A549 (cell line): Measurements from ENCODE around the gene ALDH1A1. TPM values are rescaled to one million over a fixed set of nuclear protein-coding genes. Genes with fewer than 3 reads are reported as not detected.

Experiments used
- ATAC-seq, 2 experiments: fragments of 200-7000 bp in 1 of 2; fragments of >200 bp in 1 of 2; cut with Nextera tagmentation in 1 of 2; cut with Tn5 transposase in 1 of 2; 3 replicates each; pipeline versions ENCODE4 v1.8.0 to v1.9.1; 2018 to 2020; ENCODE audit warnings: mild to moderate bottlenecking in 1 of 2, moderate library complexity in 1 of 2
- CTCF ChIA-PET: fragments of 300-600 bp; sonication (Branson Sonifier 250); formaldehyde crosslinking; extraction: SDS; loops from one replicate; lab custom pipeline; 2021; ENCODE audit warnings: antibody characterized with exemption, inconsistent platforms; lab: Yijun Ruan, JAX
- POLR2A ChIA-PET: fragments of 350-600 bp; formaldehyde crosslinking; extraction: SDS; loops from one replicate; lab custom pipeline; 2021; ENCODE audit warnings: antibody characterized with exemption, inconsistent platforms; lab: Yijun Ruan, JAX
- DNase-seq, 2 experiments: peaks; one replicate each; pipeline versions ENCODE4 v3.0.0 to v3.0.0-alpha.2; 2011 to 2016; ENCODE audit warnings: low read depth in 1 of 2, low spot score in 1 of 2
- FAIRE-seq: peaks from 2 replicates; lab custom pipeline; 2011; peaks lifted over from hg19 to GRCh38; lab: Jason Lieb, UNC
- H3K27ac ChIP-seq, 2 experiments: fragments of >200 bp; sonication (Bioruptor Twin); formaldehyde crosslinking; 3 replicates each; pipeline ENCODE4 v1.5.1; 2016 to 2017
- H3K4me1 ChIP-seq: fragments of >200 bp; sonication (Bioruptor Twin); formaldehyde crosslinking; 3 replicates; pipeline ENCODE4 v1.6.1; 2016
- H3K4me2 ChIP-seq: fragments of >200 bp; sonication (Bioruptor Twin); formaldehyde crosslinking; 3 replicates; pipeline ENCODE4 v1.6.1; 2016
- H3K4me3 ChIP-seq: fragments of >200 bp; sonication (Bioruptor Twin); formaldehyde crosslinking; 3 replicates; pipeline ENCODE4 v1.5.1; 2016
- H3K9me3 ChIP-seq: fragments of >200 bp; sonication (Bioruptor Twin); formaldehyde crosslinking; 3 replicates; pipeline ENCODE4 v1.6.1; 2016
- CBX2 ChIP-seq: fragments of 200-600 bp; sonication (generic); IDR thresholded peaks from 2 replicates; pipeline ENCODE4 v1.6.1; 2016; ENCODE audit warnings: low read depth, mild to moderate bottlenecking, borderline replicate concordance
- CBX8 ChIP-seq: fragments of 200-600 bp; sonication (generic); IDR thresholded peaks from 2 replicates; pipeline ENCODE4 v1.6.1; 2016
- E2F6 ChIP-seq: IDR thresholded peaks from 2 replicates; pipeline ENCODE4 v1.6.1; 2012; ENCODE audit warnings: low read depth, borderline replicate concordance
- FOSB ChIP-seq: fragments of 250-450 bp; sonication (Bioruptor Pico); IDR thresholded peaks from 2 replicates; pipeline ENCODE4 v1.5.0; 2020; ENCODE audit warnings: mild to moderate bottlenecking, moderate library complexity
- FOSL2 ChIP-seq, 2 experiments: fragments of 450-650 bp in 1 of 2; fragments of >200 bp in 1 of 2; sonication (Bioruptor Twin) in 1 of 2; formaldehyde crosslinking; IDR thresholded peaks; 2 replicates each; pipeline versions ENCODE4 v1.5.0 to v1.6.1; 2016 to 2020; ENCODE audit warnings: mild to moderate bottlenecking in 1 of 2, moderate library complexity in 1 of 2
- FOXS1 ChIP-seq: fragments of 250-450 bp; sonication (Bioruptor Pico); IDR thresholded peaks from 2 replicates; pipeline ENCODE4 v1.5.0; 2020; ENCODE audit warnings: mild to moderate bottlenecking, moderate library complexity
- GATA3 ChIP-seq: IDR thresholded peaks from 2 replicates; pipeline ENCODE4 v1.6.1; 2012; ENCODE audit warnings: borderline replicate concordance
- HDAC2 ChIP-seq: fragments of 200-600 bp; sonication (generic); IDR thresholded peaks from 2 replicates; pipeline ENCODE4 v1.6.1; 2016
- HEYL ChIP-seq: fragments of 250-450 bp; sonication (Bioruptor Pico); IDR thresholded peaks from 2 replicates; pipeline ENCODE4 v1.8.0; 2021; ENCODE audit warnings: mild to moderate bottlenecking, moderate library complexity
- HOXB5 ChIP-seq: fragments of 250-450 bp; sonication (Bioruptor Pico); IDR thresholded peaks from 2 replicates; pipeline ENCODE4 v1.5.0; 2020; ENCODE audit warnings: mild to moderate bottlenecking, moderate library complexity
- JUN ChIP-seq, 2 experiments: fragments of >200 bp; sonication (Bioruptor Twin); formaldehyde crosslinking; IDR thresholded peaks; 2 replicates in 1 of 2; 3 replicates in 1 of 2; pipeline ENCODE4 v1.6.1; 2016 to 2017
- JUNB ChIP-seq: fragments of >200 bp; sonication (Bioruptor Twin); formaldehyde crosslinking; IDR thresholded peaks from 2 replicates; pipeline ENCODE4 v1.6.1; 2016
- MAFK ChIP-seq: fragments of 450-650 bp; IDR thresholded peaks from 2 replicates; pipeline ENCODE4 v1.6.1; 2014; ENCODE audit not compliant: partially characterized antibody
- NFE2L2 ChIP-seq: fragments of 150-350 bp; conservative IDR thresholded peaks from 2 replicates; pipeline ENCODE4 v1.6.1; 2014; ENCODE audit warnings: low read length
- NR3C1 ChIP-seq: fragments of >200 bp; sonication (Bioruptor Twin); formaldehyde crosslinking; IDR thresholded peaks from 3 replicates; pipeline ENCODE4 v1.6.1; 2017
- PHF8 ChIP-seq: fragments of 200-600 bp; sonication (generic); IDR thresholded peaks from 2 replicates; pipeline ENCODE4 v1.6.1; 2016; ENCODE audit warnings: low read depth, mild to moderate bottlenecking, antibody characterized with exemption, moderate library complexity, borderline replicate concordance
- POLR2A ChIP-seq: IDR thresholded peaks from 2 replicates; pipeline ENCODE4 v1.6.1; 2012; ENCODE audit warnings: mild to moderate bottlenecking, low read length
- POLR2AphosphoS2 ChIP-seq: conservative IDR thresholded peaks from 2 replicates; pipeline ENCODE4 v1.6.1; 2012; ENCODE audit warnings: low read length, improper control_type of control experiment, inconsistent platforms
- RAD21 ChIP-seq, 2 experiments: fragments of >200 bp in 1 of 2; sonication (Bioruptor Twin) in 1 of 2; formaldehyde crosslinking in 1 of 2; IDR thresholded peaks in 1 of 2; conservative IDR thresholded peaks in 1 of 2; 2 replicates in 1 of 2; 3 replicates in 1 of 2; pipeline ENCODE4 v1.6.1; 2012 to 2018; ENCODE audit warnings: inconsistent platforms in 1 of 2
- RARB ChIP-seq: fragments of 250-450 bp; sonication (Bioruptor Pico); IDR thresholded peaks from 2 replicates; pipeline ENCODE4 v1.8.0; 2021; ENCODE audit warnings: mild to moderate bottlenecking, moderate library complexity
- RCOR1 ChIP-seq: fragments of 150-350 bp; IDR thresholded peaks from 2 replicates; pipeline ENCODE4 v1.6.1; 2014; ENCODE audit warnings: antibody characterized with exemption, low read length, low read depth
- TFCP2L1 ChIP-seq: fragments of 250-450 bp; sonication (Bioruptor Pico); IDR thresholded peaks from 2 replicates; pipeline ENCODE4 v1.5.0; 2021; ENCODE audit warnings: mild to moderate bottlenecking
- TP53 ChIP-seq: fragments of 250-450 bp; sonication (Bioruptor Pico); IDR thresholded peaks from 2 replicates; pipeline ENCODE4 v1.5.0; 2021; ENCODE audit warnings: mild to moderate bottlenecking, moderate library complexity
- ZC3H11A ChIP-seq: fragments of 450-650 bp; IDR thresholded peaks from 2 replicates; pipeline ENCODE4 v1.6.1; 2014; ENCODE audit warnings: antibody characterized with exemption, mild to moderate bottlenecking
- whole genome bisulfite sequencing: methylation state at CpG from one replicate; pipeline ENCODE4 v1.1.6; 2017; ENCODE audit errors: missing lambda C conversion rate; 5-methylcytosine and 5-hydroxymethylcytosine counted together
- polyA plus RNA-seq, 4 experiments: library from polyadenylated mRNA; depleted of rRNA in 3 of 4; stranded (reverse); fragments of >200 nt; fragmentation: RNase III in 1 of 4; extraction: RNeasy Plus Mini Kit Qiagen cat#74134 plus additional on column Dnase treatment in 1 of 4; gene quantifications; 2 replicates in 3 of 4; 3 replicates in 1 of 4; pipeline ENCODE4 v1.2.3, GENCODE V29; 2011 to 2017
- TF ChIP-seq, protein P1 (sequence below): fragments of 250-450 bp; sonication (Bioruptor Pico); IDR thresholded peaks from 2 replicates; pipeline ENCODE4 v1.5.0; 2021; ENCODE audit warnings: mild to moderate bottlenecking, moderate library complexity, borderline replicate concordance
- TF ChIP-seq, protein P2 (sequence below): fragments of 150-350 bp; IDR thresholded peaks from 2 replicates; pipeline ENCODE4 v1.6.1; 2014; ENCODE audit warnings: low read depth, mild to moderate bottlenecking, low read length
- TF ChIP-seq, protein P3 (sequence below): fragments of >200 bp; sonication (Bioruptor Twin); formaldehyde crosslinking; IDR thresholded peaks from 3 replicates; pipeline ENCODE4 v1.6.1; 2016

Gene ALDH1A1
- polyA plus RNA-seq, 2 of the 4 experiments (the other 2 are of a cell fraction): 8,617 to 9,987 TPM

DNA sequence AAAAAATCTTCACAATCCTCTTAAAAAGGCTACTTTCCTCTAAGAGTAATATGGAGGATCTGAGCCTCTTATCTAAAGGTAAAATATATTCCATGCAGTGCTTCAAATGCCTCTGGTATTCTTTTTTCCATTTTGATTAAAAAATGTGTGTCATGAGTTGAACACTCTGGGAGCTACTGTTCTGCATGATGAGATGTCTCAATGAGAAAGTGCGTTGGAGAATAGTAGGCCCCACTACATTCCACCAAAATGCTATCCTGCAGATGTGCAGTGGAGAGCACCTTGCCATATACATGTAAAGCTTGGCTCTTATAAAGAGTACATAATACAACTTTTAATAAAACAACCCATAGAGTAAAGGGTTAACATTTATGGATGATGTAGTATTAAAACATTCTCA, 26.3 kb downstream of the ALDH1A1 start:
- peak overlapping the region; percentile 79 to 90 for H3K27ac ChIP-seq
- H3K4me2 ChIP-seq: peak overlapping the region; percentile 94
- DNase-seq (no peak), ATAC-seq (no peak), FAIRE-seq (peak; percentile 65)
- TF ChIP-seq TP53: peak; percentile 62; the same call in 1 of the 2 replicates
- TF ChIP-seq POLR2AphosphoS2: no peak
- no peak for TF ChIP-seq CBX2
- TF ChIP-seq JUN (IDR thresholded peaks at IDR 0.05): peak in 1 of 2 experiments; percentile 1; a peak in 1 of 5 replicates
- TF ChIP-seq PHF8: no peak
- no peak for TF ChIP-seq CBX8
- peaks cover 100% of the 10 kb centered on the region for H3K4me1 ChIP-seq
- H3K9me3 ChIP-seq: no peaks in the 10 kb centered on the region
- ChIA-PET CTCF (interaction anchor here (0.6 to 1.5 kb wide), 5 partner anchors 22 to 110 kb away, joined by 3 to 5 read pairs (median 3); no protein-coding TSS in a partner anchor), POLR2A (interaction anchor here (1.1 to 1.2 kb wide), 2 partner anchors 65 to 96 kb away, joined by 3 to 4 read pairs; no protein-coding TSS in a partner anchor)
- H3K4me3 ChIP-seq: no peak overlapping the region; the same call in 2 of the 3 replicates
- WGBS: 21% methylated on average over 1 of the region's 1 CpG

GRCh38 chr9:72925891-72926290, 27.0 kb downstream of the ALDH1A1 start:
- peak overlapping the region; percentile 94 for H3K4me2 ChIP-seq
- no peak for DNase-seq
- no peak for TF ChIP-seq PHF8
- peak; percentile 78; the same call in 1 of the 2 replicates for TF ChIP-seq RARB
- TF ChIP-seq FOSB (CRISPR knock-in tag): 0 out of 2 replicates have a peak, but pooled peaks have one; percentile 18
- TF ChIP-seq TP53: 0 out of 2 replicates have a peak, but pooled peaks have one; percentile 78
- no peak for TF ChIP-seq RAD21 (conservative IDR thresholded peaks at IDR 0.05 in 1 of 2, IDR thresholded peaks at IDR 0.05 in 1 of 2)
- H3K4me3 ChIP-seq: no peak overlapping the region; the same call in 2 of the 3 replicates
- ChIA-PET CTCF (interaction anchor here (0.6 to 1.5 kb wide), 6 partner anchors 22 to 111 kb away, joined by 3 to 5 read pairs (median 3); no protein-coding TSS in a partner anchor), POLR2A (interaction anchor here (1.1 to 1.2 kb wide), 2 partner anchors 66 to 97 kb away, joined by 3 to 4 read pairs; no protein-coding TSS in a partner anchor)
- peak overlapping the region; percentile 79 to 90 for H3K27ac ChIP-seq
- H3K9me3 ChIP-seq: no peaks in the 10 kb centered on the region
- peaks cover 100% of the 10 kb centered on the region for H3K4me1 ChIP-seq
- ATAC-seq: peak in 1 of 2 experiments; percentile 29; a peak in 3 of 6 replicates
- FAIRE-seq: peak; percentile 72
- WGBS: 35% methylated on average over 1 of the region's 1 CpG

DNA sequence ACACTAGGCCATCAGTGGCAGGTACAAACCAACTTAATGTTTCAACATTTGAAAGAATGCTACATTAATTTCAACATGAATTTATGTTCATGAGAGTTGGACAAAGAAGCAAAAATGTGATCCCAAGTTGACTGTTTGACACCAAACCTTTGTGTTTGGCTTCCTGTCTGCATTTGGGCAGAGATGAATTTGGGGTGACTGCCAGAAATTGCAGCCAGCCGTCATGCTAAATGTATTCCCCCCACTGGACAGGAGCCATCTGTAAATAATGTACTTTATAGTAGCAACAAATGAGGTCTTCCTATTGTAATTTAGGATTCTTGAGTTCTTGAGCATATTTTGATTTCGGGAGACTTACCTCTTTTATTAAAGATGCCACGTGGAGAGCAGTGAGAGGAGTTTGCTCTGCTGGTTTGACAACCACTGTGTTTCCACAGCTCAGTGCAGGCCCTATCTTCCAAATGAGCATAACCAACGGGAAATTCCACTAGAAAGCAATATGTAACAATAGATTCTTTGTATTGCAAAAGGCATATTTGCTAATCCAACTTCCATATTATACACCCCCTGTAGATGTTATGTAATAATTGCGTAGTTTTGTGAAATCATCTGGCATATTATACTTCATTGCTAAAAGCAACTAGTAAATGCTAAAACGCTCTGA, 27.6 kb downstream of the ALDH1A1 start:
- no peak for DNase-seq
- peak; percentile 9 to 16; a peak in 3 of 6 replicates for ATAC-seq
- H3K9me3 ChIP-seq: no peaks in the 10 kb centered on the region
- 10% methylated on average over 6 of the region's 6 CpGs for WGBS
- CTCF ChIA-PET: interaction anchor here (0.9 to 1.5 kb wide), 4 partner anchors 11 to 98 kb away, joined by 3 to 5 read pairs (median 3); no protein-coding TSS in a partner anchor
- H3K4me3 ChIP-seq: no peak overlapping the region
- peak overlapping the region; percentile 79 to 90 for H3K27ac ChIP-seq
- peaks cover 100% of the 10 kb centered on the region for H3K4me1 ChIP-seq
- FAIRE-seq: peak; percentile 68
- H3K4me2 ChIP-seq: peak overlapping the region; percentile 94
- POLR2A ChIA-PET: interaction anchor here (1.1 kb wide), 1 partner anchor 98 kb away, joined by 3 read pairs; no protein-coding TSS in a partner anchor
- TF ChIP-seq JUNB (no peak), TFCP2L1 (CRISPR knock-in tag) (peak; percentile 7), GATA3 (no peak), NR3C1 (no peak), POLR2A (no peak), E2F6 (no peak), RAD21 (conservative IDR thresholded peaks at IDR 0.05 in 1 of 2, IDR thresholded peaks at IDR 0.05 in 1 of 2) (no peak), CBX8 (no peak), JUN (IDR thresholded peaks at IDR 0.05) (peak; percentile 73 to 85; a peak in 4 of 5 replicates), ZC3H11A (no peak), MAFK (no peak), HDAC2 (no peak), FOXS1 (no peak), HEYL (CRISPR knock-in tag) (no peak), RARB (no peak), FOSL2 (IDR thresholded peaks at IDR 0.05) (no peak), FOSL2 (CRISPR knock-in tag; IDR thresholded peaks at IDR 0.05) (no peak), POLR2AphosphoS2 (peak; percentile 96), RCOR1 (no peak), FOSB (CRISPR knock-in tag) (no peak), NFE2L2 (no peak), HOXB5 (CRISPR knock-in tag) (no peak)
- TF ChIP-seq, protein P1, sequence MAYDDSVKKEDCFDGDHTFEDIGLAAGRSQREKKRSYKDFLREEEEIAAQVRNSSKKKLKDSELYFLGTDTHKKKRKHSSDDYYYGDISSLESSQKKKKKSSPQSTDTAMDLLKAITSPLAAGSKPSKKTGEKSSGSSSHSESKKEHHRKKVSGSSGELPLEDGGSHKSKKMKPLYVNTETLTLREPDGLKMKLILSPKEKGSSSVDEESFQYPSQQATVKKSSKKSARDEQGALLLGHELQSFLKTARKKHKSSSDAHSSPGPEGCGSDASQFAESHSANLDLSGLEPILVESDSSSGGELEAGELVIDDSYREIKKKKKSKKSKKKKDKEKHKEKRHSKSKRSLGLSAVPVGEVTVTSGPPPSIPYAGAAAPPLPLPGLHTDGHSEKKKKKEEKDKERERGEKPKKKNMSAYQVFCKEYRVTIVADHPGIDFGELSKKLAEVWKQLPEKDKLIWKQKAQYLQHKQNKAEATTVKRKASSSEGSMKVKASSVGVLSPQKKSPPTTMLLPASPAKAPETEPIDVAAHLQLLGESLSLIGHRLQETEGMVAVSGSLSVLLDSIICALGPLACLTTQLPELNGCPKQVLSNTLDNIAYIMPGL (CRISPR knock-in tag): no peak
- TF ChIP-seq, protein P2, sequence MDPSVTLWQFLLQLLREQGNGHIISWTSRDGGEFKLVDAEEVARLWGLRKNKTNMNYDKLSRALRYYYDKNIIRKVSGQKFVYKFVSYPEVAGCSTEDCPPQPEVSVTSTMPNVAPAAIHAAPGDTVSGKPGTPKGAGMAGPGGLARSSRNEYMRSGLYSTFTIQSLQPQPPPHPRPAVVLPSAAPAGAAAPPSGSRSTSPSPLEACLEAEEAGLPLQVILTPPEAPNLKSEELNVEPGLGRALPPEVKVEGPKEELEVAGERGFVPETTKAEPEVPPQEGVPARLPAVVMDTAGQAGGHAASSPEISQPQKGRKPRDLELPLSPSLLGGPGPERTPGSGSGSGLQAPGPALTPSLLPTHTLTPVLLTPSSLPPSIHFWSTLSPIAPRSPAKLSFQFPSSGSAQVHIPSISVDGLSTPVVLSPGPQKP: no peak
- TF ChIP-seq, protein P3, sequence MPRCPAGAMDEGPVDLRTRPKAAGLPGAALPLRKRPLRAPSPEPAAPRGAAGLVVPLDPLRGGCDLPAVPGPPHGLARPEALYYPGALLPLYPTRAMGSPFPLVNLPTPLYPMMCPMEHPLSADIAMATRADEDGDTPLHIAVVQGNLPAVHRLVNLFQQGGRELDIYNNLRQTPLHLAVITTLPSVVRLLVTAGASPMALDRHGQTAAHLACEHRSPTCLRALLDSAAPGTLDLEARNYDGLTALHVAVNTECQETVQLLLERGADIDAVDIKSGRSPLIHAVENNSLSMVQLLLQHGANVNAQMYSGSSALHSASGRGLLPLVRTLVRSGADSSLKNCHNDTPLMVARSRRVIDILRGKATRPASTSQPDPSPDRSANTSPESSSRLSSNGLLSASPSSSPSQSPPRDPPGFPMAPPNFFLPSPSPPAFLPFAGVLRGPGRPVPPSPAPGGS: peak; percentile 55; the same call in 1 of the 3 replicates
